WTC11 (cell line): Measurements from ENCODE around the gene BCAT1. TPM values are rescaled to one million over a fixed set of nuclear protein-coding genes. Genes with fewer than 3 reads are reported as not detected.

Experiments
- ATAC-seq: fragments of 200-7000 bp; cut with Tn5 transposase; 2 replicates; pipeline ENCODE4 v1.10.0; 2021; ENCODE audit warnings: mild to moderate bottlenecking, moderate library complexity
- CTCF ChIA-PET: fragments of 300-600 bp; sonication (Branson Sonifier 250); formaldehyde crosslinking; loops from one replicate; lab custom pipeline; 2021; ENCODE audit warnings: antibody characterized with exemption; lab: Charles Lee
- POLR2A ChIA-PET: fragments of 350-600 bp; sonication (Branson Sonifier 250); formaldehyde crosslinking; loops from one replicate; lab custom pipeline; 2021; ENCODE audit warnings: antibody characterized with exemption; lab: Charles Lee
- DNase-seq: peaks from one replicate; pipeline ENCODE4 v3.0.0; 2021; ENCODE audit warnings: low spot score
- H3K27ac Mint-ChIP-seq: 2 replicates; pipeline ENCODE4 v1.8.0; 2021; ENCODE audit warnings: mixed read lengths
- H3K27me3 Mint-ChIP-seq: 2 replicates; pipeline ENCODE4 v1.8.0; 2021; ENCODE audit warnings: low read depth, mild to moderate bottlenecking, moderate library complexity, mixed read lengths
- H3K36me3 Mint-ChIP-seq: 2 replicates; pipeline ENCODE4 v1.8.0; 2021; ENCODE audit warnings: mixed read lengths
- H3K4me1 Mint-ChIP-seq: 2 replicates; pipeline ENCODE4 v1.8.0; 2022; ENCODE audit warnings: mixed read lengths
- H3K4me3 Mint-ChIP-seq: 2 replicates; pipeline ENCODE4 v1.8.0; 2021; ENCODE audit warnings: mild to moderate bottlenecking, moderate library complexity, mixed read lengths
- H3K9me3 Mint-ChIP-seq: 2 replicates; pipeline ENCODE4 v1.8.0; 2021; ENCODE audit warnings: mixed read lengths
- ATF6 ChIP-seq: sonication (generic); formaldehyde crosslinking; IDR thresholded peaks from 2 replicates; pipeline ENCODE4 v1.8.1; 2023; ENCODE audit warnings: mild to moderate bottlenecking, missing genetic modification reagents
- EMX1 ChIP-seq: fragments of 250-450 bp; sonication (Bioruptor Pico); IDR thresholded peaks from 2 replicates; pipeline ENCODE4 v1.8.0; 2021; ENCODE audit warnings: mild to moderate bottlenecking
- MAX ChIP-seq: sonication (generic); formaldehyde crosslinking; IDR thresholded peaks from 2 replicates; pipeline ENCODE4 v1.8.0; 2022; ENCODE audit warnings: mild to moderate bottlenecking, missing genetic modification reagents
- NR3C1 ChIP-seq: sonication (generic); formaldehyde crosslinking; conservative IDR thresholded peaks from 2 replicates; pipeline ENCODE4 v1.8.1; 2023; ENCODE audit warnings: low read depth, mild to moderate bottlenecking, missing genetic modification reagents
- PREB ChIP-seq: sonication (generic); formaldehyde crosslinking; IDR thresholded peaks from 2 replicates; pipeline ENCODE4 v1.8.1; 2022; ENCODE audit warnings: mild to moderate bottlenecking, missing genetic modification reagents, moderate library complexity, borderline replicate concordance
- SMAD4 ChIP-seq: sonication (generic); formaldehyde crosslinking; IDR thresholded peaks from 2 replicates; pipeline ENCODE4 v1.8.0; 2022; ENCODE audit warnings: mild to moderate bottlenecking, missing genetic modification reagents
- ZMAT4 ChIP-seq: fragments of 250-450 bp; sonication (Bioruptor Pico); IDR thresholded peaks from 2 replicates; pipeline ENCODE4 v1.9.0; 2021; ENCODE audit warnings: mild to moderate bottlenecking
- ZNF317 ChIP-seq: sonication (generic); formaldehyde crosslinking; IDR thresholded peaks from 2 replicates; pipeline ENCODE4 v1.8.1; 2023; ENCODE audit warnings: low read depth, mild to moderate bottlenecking, moderate library complexity, missing genetic modification reagents, borderline replicate concordance
- ZNF423 ChIP-seq: fragments of 250-450 bp; sonication (Bioruptor Pico); IDR thresholded peaks from 2 replicates; pipeline ENCODE4 v2.1.2; 2022; ENCODE audit warnings: mild to moderate bottlenecking, moderate library complexity
- ZNF532 ChIP-seq: fragments of 250-450 bp; sonication (Bioruptor Pico); IDR thresholded peaks from 2 replicates; pipeline ENCODE4 v1.9.0; 2021; ENCODE audit warnings: mild to moderate bottlenecking, borderline replicate concordance
- total RNA-seq: library from RNA; stranded (reverse); gene quantifications from 3 replicates; pipeline ENCODE4 v1.2.3, GENCODE V29; 2021
- TF ChIP-seq, protein P1 (sequence below): fragments of 250-450 bp; sonication (Bioruptor Pico); IDR thresholded peaks from 2 replicates; pipeline ENCODE4 v2.1.2; 2022; ENCODE audit warnings: mild to moderate bottlenecking, moderate library complexity
- TF ChIP-seq, protein P2 (sequence below): sonication (generic); formaldehyde crosslinking; IDR thresholded peaks from 2 replicates; pipeline ENCODE4 v1.8.1; 2022; ENCODE audit warnings: low read depth, mild to moderate bottlenecking, moderate library complexity, missing genetic modification reagents, borderline replicate concordance
- TF ChIP-seq, protein P3 (sequence below): fragments of 250-450 bp; sonication (Bioruptor Pico); IDR thresholded peaks from 2 replicates; pipeline ENCODE4 v1.9.0; 2021; ENCODE audit warnings: moderate library complexity, mild to moderate bottlenecking, inconsistent platforms, borderline replicate concordance

Gene BCAT1
- total RNA-seq, 1 experiment from 2014 or later: 267 TPM

DNA sequence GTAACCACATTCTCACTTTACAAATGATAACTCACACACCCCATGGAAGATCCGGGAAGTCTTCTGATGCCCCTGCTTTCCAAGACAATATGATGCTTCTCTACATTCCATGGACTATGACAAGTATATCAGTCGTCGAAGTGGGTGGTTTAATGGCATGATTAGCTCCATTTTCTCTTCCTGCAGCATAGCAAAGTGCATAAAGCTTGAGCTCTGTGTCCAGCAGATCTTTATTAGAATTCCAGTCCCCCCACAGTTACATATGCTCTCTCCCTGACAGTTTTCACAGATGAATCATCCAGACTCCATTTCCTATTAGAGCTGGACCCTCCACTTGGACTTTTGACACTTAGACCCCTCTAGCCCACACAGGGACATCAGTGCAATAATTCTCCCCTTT, 174.9 kb downstream of the BCAT1 start:
- POLR2A ChIA-PET: no interaction called here

DNA sequence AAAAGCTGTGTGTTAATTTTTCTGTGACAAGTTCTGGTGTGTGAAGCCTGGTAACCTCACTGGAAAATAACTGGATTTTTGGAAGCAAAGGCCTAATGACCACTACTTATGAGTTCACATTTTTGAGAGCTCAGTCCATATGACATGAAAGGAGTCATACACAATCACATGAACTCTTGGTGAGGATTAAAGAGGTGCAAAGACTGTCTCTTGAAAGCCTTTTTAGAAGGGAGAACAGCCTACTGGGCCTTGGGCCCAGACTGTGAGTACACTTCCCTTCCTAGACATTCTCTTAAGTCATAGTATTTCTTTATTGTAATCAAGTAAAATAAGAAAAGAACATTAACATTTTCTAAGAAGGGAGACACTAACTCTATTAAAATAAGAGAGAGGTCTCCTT, 176.1 kb downstream of the BCAT1 start:
- H3K9me3 Mint-ChIP-seq: peaks cover 2% of the 10 kb centered on the region
- ChIA-PET POLR2A (no interaction called here), CTCF (interaction anchor here (0.6 kb wide), 1 partner anchor 682 kb away, joined by 3 read pairs; no protein-coding TSS in a partner anchor)
- no peaks in the 10 kb centered on the region; the same call in 1 of the 2 replicates for H3K27me3 Mint-ChIP-seq
- ATAC-seq (no peak), DNase-seq (no peak)
- H3K4me1 Mint-ChIP-seq: peaks cover 3% of the 10 kb centered on the region; the same call in 1 of the 2 replicates
- TF ChIP-seq NR3C1 (CRISPR knock-in tag): no peak
- no peak for TF ChIP-seq ZNF423
- no peak overlapping the region for H3K4me3 Mint-ChIP-seq
- 0 out of 2 replicates have a peak, but pooled peaks cover under 1% of the 10 kb centered on the region for H3K36me3 Mint-ChIP-seq
- no peak overlapping the region for H3K27ac Mint-ChIP-seq

More for the DNA sequence above, 174.9 kb downstream of the BCAT1 start:
- Mint-ChIP-seq H3K27me3 (no peaks in the 10 kb centered on the region), H3K27ac (no peak overlapping the region)
- TF ChIP-seq ZNF532 (no peak), ZNF317 (CRISPR knock-in tag) (no peak)
- TF ChIP-seq, all 79 proteins: peak for 0
- Mint-ChIP-seq H3K4me1 (peaks cover 3% of the 10 kb centered on the region; the same call in 1 of the 2 replicates), H3K36me3 (no peaks in the 10 kb centered on the region), H3K4me3 (no peak overlapping the region), H3K9me3 (no peaks in the 10 kb centered on the region)
- ATAC-seq (no peak), DNase-seq (no peak)
- CTCF ChIA-PET: no interaction called here

DNA sequence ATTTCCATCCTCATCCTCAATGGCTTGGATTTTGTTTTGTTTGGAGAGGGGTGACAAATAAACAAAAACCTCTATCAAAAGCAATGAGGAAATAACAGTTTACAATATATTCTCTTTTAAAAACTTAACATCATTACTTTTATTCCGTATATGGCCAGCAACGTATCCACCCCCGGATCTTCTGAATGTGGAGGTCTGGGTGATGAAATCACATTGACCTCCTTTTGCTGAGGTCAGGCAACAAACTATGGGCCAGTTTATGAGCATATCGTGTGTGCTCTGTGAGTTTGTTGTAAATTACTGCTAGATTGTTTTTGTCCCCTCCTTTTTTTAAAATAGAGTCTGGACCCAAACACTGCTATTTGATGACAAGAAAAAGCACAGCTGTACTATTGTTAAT, 178.1 kb downstream of the BCAT1 start:
- CTCF ChIA-PET: no interaction called here
- DNase-seq (no peak), ATAC-seq (no peak)
- no peak overlapping the region for H3K27ac Mint-ChIP-seq
- 0 out of 2 replicates have a peak, but pooled peaks cover 4% of the 10 kb centered on the region for H3K36me3 Mint-ChIP-seq
- H3K4me3 Mint-ChIP-seq: no peak overlapping the region
- TF ChIP-seq MAX (no peak), EMX1 (CRISPR knock-in tag) (no peak), ATF6 (CRISPR knock-in tag) (no peak), ZNF423 (no peak), SMAD4 (CRISPR knock-in tag) (no peak), ZMAT4 (no peak), PREB (no peak)
- TF ChIP-seq, protein P1, sequence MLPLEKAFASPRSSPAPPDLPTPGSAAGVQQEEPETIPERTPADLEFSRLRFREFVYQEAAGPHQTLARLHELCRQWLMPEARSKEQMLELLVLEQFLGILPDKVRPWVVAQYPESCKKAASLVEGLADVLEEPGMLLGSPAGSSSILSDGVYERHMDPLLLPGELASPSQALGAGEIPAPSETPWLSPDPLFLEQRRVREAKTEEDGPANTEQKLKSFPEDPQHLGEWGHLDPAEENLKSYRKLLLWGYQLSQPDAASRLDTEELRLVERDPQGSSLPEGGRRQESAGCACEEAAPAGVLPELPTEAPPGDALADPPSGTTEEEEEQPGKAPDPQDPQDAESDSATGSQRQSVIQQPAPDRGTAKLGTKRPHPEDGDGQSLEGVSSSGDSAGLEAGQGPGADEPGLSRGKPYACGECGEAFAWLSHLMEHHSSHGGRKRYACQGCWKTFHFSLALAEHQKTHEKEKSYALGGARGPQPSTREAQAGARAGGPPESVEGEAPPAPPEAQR: no peak
- TF ChIP-seq, protein P2, sequence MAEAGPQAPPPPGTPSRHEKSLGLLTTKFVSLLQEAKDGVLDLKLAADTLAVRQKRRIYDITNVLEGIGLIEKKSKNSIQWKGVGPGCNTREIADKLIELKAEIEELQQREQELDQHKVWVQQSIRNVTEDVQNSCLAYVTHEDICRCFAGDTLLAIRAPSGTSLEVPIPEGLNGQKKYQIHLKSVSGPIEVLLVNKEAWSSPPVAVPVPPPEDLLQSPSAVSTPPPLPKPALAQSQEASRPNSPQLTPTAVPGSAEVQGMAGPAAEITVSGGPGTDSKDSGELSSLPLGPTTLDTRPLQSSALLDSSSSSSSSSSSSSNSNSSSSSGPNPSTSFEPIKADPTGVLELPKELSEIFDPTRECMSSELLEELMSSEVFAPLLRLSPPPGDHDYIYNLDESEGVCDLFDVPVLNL (CRISPR knock-in tag): no peak
- TF ChIP-seq, protein P3, sequence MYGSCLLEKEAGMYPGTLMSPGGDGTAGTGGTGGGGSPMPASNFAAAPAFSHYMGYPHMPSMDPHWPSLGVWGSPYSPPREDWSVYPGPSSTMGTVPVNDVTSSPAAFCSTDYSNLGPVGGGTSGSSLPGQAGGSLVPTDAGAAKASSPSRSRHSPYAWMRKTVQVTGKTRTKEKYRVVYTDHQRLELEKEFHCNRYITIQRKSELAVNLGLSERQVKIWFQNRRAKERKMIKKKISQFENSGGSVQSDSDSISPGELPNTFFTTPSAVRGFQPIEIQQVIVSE: no peak
- no peaks in the 10 kb centered on the region for H3K4me1 Mint-ChIP-seq
- no peaks in the 10 kb centered on the region; the same call in 1 of the 2 replicates for H3K27me3 Mint-ChIP-seq
- H3K9me3 Mint-ChIP-seq: peaks cover 11% of the 10 kb centered on the region
- POLR2A ChIA-PET: no interaction called here
